ENCODE measurements around the gene ZNF513.

The ZNF513 gene

DNA sequence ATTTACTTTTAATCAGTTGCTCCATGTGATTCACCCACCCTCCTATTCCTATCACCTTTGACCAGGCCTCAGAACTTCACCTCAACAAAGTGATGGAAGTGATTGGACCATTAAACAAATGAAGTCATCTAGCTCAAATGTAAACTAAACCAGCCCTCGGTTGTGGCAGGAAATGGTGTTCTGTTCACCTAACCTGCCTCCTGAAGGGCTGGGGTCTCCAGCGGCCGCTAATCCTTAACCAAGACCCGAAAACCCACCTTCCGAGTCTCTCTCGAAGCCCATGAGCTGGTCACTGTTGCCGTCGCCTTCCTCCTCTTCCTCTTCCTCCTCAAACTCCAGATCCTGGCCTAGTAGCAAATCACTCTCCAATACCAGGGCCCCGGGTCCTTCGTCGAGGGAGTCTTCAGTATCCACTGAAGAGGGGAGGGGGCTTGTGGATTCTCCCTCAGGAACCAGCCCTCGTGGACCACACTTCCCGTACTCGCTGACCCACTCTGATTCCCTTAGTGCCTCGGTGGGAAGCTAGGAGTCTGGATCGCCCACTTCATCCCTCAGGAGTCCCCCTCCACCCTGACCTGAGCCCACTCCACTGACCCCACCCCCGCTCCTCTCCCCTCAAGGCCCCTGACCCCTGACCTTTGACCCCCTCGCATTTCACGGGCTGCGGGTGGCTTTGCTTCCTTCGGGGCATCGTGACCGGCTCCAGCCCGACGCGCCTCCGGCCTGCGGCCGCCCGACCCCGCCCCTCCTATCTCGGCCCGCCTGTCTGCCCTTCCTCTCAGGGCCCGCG lies 503 bp downstream of the ZNF513 start:
- no peak for DNase-seq

DNA sequence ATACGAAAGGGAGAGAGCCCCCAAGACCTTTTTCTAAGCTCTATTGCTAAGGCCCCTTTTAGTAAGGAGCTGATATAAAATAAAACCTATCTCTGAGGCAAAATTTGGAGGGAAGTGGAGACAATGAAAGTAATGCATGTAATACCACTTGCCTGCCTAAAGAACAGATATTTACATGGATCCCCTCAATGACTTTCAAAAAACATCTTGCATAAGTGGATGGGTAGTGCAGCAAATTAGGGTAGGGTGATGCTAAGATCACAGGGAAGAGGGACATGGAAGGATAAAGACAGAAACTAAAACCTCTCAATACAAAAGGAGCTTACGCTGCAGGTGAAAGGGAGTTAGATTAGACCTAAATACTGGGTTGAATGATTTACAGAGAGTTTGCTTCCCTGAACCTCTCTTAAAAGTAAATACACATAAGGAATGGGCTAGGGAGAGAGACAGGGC lies 1.1 kb downstream of the ZNF513 start:
- DNase-seq, result no peak

DNA sequence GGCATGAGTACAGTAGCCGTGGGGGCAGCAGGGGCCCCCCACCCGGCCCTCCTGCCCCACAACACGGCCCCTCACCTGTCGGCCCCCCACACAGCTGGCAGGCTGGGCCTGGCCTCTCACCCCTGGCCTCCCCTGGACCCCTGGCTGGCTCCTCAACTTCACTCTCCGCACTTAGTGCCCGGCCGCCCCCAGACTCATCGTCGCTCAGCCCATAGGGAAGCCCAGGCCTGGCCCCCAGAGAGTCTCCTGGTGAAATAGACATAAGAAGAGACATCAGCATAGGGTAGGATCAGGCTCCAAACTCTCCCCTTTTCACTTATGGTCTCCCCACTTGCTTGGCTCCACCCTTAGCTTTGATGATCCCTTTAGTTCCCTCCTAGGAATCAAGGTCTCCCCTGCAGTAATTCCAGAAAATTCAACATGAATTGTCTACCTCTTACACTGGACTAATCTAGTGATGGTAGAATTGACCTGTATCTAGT lies 1.7 kb downstream of the ZNF513 start:
- DNase-seq, result no peak

DNA sequence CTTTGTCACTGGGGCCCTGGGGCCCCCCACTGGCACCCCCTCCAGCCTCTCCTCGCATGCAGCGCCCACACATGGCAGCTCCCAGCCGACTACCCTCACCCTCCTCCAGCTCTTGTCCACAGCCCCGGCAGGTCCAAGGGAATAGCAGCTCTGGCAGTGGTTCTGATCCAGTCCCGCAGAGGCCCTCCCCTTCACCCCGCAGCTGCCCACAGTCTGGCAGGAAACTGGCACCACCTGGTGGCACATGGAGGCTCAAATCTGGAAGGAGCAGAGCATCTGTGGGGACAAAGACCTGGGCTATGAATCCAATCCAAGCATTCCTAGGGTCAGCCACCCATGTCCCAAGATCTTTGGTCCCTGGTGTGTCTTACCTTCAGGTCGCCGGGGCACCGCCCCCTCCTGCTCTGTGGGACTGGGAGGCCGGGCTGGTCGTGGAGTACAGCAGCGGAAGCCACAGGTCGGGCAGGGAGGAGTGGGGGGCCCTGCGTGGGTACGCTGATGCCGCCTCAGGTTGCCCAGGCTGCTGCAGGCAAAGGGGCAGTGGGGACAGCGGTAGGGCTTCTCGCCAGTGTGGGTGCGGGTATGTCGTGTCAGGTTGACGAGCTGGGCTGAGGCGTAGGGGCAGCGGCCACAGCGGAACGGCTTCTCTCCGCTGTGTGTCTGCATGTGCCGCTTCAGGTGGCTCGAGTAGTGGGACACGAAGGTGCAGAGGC lies 2.3 kb downstream of the ZNF513 start:
- no peak for DNase-seq

DNA sequence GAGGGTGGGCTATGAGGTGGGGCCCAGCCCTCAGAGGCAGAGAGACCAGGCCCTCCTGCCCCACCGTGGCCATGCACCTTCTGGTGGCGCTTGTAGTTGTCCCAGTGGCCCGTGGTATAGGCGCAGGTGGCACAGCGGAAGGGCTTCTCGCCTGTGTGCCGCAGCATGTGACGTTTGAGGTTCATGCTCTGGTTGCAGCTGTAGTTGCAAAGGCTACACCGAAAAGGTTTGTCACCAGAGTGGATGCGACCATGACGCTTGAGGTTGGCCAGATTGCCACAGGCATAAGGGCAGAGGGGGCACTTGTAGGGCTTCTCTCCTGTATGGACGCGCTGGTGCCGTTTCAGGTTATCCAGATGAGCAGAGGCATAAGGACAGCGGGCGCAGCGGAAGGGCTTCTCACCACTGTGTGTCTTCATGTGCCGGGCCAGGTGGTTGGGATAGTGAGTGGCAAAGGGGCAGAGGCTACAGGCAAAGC lies 2.9 kb downstream of the ZNF513 start:
- DNase-seq, result no peak

DNA sequence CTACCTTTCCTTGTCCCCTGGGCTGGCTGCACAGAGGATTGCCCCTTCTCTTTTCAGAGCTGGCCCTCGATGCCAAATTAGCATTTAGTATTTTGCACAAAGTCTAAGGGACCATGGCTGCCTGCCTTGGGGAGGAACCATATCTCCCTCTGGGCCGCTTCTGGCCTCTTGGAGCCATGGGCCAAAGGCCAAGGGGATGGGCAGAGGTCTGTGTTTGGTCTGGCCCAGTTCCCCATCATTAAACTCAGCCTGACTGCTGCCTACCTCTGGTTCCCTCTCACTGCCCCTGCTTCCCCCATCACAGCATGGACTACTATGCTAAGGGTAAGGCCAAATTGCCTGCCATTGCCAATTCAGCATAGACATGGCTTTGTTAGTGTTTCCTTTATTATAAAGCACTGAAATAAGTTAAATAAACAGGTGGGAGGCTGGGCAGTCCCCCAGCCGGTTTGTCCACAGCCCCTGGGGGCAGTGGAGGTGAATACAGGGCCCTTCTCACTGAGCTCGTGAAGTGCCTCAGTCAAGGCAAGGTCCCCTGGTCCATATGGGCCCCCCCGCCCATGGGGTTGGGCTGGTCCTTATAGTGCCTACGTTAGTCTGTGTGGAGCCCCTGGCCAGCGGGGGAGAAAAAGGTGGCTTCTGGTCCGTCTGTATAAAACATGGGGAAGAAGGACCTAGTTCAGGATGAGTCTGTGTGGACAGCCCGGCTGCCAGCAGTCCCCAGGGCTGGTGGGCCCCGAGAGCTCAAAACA lies 3.5 kb downstream of the ZNF513 start:
- no peak for DNase-seq

DNA sequence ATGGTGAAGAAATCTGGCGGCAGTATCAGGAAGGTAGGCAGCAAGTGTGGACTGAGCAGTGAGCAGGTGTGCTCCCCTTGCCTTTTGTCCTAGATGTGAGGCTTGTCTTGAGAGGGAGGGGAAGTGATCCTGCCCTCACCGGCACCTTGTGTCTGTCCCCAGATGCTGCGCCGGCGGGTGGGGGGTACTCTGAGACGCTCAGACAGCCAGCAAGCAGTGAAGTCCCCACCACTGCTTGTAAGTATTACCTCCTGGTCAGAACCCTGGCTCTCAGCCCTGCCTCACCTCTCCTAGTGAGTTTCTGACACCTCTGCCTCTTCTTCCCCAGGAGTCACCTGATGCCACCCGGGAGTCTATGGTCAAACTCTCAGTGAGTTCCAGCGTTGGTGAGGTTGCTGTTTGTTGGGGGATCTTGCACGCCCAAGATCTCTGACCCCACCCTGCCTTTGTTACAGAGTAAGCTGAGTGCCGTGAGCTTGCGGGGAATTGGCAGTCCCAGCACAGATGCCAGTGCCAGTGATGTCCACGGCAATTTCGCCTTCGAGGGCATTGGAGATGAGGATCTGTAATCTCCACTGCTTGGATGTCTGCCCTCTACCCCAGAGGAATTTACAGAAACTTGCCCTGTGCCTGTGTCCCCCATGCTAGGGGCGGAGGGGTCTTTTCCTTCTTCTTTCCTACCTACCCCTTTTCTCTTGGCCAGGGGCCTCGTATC lies 4.2 kb downstream of the ZNF513 start:
- no peak for DNase-seq

DNA sequence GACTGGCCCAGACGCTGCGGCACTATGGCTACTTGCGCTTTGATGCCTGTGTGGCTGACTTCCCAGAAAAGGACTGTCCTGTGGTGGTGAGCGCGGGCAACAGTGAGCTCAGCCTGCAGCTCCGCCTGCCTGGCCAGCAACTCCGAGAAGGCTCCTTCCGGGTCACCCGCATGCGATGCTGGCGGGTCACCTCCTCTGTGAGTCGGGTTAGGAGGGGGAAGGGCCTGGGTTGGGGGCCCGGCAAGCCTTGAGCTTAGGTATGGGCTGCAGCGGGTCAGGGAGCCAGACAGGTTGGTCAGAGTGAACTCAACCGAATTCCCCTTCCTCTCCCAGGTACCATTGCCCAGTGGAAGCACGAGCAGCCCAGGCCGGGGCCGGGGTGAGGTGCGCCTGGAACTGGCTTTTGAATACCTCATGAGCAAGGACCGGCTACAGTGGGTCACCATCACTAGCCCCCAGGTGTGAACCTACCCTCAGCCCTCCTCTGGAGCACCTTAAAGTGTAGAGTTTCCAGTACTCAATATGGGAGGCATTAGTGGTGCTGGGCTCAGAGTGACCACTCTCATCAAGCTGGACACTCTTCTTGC lies 4.9 kb downstream of the ZNF513 start:
- no peak for DNase-seq

DNA sequence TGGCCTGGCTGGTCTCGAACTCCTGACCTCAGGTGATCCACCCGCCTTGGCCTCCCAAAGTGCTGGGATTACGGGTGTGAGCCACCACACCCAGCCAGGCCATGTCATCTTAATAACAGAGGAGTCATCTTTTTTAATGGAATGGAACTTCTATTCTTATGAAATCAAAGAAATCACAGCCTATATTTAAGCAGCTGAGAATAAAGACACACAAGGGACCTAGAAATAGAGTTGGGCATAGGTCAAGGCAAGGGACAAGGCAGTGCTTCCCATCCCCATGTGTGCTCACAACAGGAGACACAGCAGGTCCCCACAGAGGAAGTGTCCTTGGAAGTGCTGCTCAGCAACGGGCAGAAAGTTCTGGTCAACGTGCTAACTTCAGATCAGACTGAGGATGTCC lies 7.0 kb downstream of the ZNF513 start:
- DNase-seq, result no peak

DNA sequence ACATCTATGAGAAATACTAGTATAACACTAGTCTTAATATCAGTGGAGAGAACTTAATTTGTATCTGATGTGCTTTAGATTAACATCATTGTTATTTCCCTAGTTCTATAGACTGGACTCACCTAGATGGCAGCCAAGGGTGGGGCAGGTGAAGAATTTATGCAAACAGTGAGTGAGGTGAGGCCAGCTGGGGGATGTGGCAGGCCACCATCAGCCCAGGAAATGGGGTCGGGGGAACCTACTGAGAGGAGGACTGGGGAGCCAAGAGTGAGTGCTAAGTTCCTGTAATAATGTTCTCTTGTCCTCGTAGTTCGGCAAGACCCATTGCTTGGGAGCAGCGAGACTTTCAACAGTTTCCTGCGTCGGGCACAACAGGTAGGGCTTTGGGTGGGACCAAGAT lies 7.6 kb downstream of the ZNF513 start:
- DNase-seq, result no peak

DNA sequence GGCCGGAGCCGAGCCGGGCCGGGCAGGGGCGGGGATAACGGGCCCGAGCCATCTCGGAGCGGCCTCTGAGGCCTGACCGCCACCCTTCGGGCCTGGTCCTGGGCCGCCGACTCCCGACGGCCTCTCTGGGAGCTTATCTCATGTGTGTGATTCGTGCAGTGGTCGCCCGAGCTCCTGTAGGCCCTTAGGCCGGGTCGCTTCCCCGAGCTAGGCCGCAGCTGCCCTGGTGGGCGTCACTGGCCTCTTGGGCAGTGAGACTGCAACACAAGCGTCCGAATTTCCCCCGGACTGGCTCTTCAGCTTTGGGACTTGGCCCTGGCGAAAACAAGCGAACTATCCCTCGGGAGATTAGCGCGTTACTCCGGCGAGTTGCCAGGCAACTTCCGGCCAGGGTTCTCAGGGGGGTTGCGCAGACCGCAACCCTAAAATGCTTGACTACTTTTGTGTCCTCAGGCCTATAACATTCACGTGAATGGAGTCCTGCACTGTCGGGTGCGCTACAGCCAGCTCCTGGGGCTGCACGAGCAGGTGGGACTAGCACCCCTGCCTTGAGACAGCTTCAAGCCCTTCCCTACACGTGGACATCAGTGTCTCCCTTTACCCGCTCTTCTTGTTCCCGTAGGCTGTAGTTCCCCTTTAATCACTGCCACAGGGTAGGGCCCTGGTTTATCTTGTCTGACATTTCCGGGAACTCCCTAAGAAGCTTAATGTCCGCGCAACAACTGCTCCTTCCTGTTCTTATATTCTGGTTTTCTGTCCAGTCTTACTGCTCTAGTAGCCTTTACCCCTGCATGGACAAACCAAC lies 9.5 kb downstream of the ZNF513 start:
- no peak for DNase-seq

DNA sequence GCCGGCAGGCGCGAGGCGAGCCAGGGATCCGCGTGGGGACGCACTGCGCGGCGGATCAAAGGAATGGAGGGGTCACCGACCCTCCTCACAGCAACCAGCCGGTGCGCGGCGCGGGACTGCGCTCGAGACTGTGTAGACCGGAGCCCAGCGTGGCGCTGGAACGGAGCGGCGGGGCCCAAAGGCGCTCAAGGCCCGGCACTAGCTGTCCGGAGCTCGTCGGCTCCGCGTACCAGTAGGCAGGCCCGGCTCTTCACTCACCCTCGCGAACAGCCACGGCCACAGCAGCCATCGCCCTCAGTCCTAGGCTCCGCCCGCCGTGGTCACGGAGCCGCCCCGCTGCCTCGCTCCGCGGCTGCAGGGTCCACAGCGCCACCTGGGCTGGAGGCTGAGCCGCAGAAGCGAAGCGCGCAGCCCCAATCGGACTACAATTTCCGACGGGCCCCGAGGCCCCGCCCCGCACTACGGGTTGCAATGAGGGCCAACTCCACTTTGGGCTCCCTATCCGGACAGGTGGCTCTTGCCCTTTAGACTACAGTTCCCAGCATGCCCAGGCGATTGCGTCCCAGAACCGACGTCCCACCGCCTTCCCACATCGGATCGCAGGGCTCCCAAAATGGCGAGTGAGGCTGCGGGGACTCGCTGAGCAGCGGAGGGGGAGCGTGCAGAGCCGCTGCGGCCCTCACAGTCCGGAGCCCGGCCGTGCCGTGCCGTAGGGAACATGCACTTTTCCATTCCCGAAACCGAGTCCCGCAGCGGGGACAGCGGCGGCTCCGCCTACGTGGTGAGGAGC lies 10.3 kb downstream of the ZNF513 start, which contains the start of the genes EIF2B4 and SNX17:
EIF2B4 (minus strand) TSS at position 313 of the 790 bp plus-strand sequence; CDS start at position 289, 24 bp downstream.
SNX17 (plus strand) TSS at position 591 of the 790 bp plus-strand sequence; CDS start at position 719, 128 bp downstream.
- peak; percentile 98 for DNase-seq

DNA sequence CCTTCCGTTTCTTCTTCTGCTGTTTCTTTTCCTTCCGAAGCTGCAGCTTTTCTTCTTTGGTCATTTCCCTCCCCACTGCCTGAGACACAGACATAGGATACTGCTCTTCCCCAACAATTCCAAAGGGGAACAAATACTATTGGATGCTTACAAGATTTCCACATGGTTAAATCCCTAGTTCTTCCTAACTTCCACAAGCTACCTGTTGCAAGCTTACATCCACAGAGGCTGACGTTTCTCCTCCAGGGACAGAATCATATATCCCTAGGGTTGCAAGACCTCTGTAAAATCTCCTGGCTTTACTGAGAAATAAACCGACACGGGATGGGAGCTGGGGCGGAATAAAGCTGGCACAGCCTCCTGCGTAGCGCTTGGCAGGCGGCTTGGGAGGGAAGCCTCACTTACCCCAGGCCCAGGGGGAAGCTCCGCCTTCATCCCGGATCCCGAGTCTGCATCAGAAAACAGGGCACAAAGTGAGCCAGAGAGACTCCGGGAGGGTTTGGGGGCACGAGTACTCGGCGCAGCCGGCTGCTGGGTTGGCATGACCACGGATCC lies 11.0 kb downstream of the ZNF513 start:
- DNase-seq, result peak; percentile 28

DNA sequence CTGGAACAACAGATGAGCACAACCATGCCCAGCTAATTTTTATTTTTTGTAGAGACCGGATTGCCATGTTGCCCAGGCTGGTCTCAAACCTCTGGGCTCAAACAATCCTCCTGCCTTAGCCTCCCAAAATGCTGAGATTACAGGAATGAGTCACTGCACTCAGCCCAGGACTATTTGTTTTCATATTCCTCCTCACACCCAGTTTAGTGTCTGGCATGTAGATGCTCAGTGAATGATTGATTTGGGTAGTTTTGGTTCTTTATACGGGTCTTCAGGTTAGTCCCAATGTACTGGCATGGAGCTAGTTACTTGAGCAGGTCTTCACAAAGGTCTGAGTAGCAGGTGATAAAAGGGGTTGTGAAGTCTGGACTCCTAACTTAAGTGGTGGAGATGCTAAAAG lies 16.6 kb downstream of the ZNF513 start:
- no peak for DNase-seq

DNA sequence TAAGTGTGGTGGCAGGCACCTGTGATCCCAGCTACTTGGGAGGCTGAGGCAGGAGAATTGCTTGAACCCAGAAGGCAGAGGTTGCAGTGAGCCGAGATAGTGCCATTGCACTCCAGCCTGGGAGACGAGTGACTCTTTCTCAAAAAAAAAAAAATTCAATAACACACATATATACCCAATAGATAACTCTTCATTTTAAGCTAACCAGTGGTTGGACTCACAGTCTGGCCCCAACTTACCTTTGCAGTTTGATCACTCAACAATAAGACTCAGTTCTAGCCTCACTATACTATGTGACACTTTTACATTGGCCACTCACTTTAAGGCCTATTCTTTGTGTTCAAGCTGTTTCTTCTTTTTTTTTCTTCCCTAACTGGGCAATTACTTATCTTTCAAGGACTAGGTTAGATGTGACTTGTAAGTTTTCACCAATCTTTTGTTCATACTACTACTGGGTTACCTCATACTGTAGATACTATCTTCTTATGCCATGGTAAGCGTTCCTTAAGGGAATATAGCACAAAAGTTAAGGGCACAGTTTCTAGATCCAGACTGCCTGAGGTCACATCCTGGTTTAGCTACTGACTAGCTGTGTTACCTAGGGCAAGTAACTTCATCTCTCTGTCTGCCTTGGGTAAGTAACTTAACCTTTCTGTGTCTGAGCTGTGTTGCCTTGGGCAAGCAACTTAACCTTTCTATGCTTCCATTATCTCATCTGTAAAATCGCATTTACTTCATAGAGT lies 17.7 kb downstream of the ZNF513 start:
- no peak for DNase-seq

DNA sequence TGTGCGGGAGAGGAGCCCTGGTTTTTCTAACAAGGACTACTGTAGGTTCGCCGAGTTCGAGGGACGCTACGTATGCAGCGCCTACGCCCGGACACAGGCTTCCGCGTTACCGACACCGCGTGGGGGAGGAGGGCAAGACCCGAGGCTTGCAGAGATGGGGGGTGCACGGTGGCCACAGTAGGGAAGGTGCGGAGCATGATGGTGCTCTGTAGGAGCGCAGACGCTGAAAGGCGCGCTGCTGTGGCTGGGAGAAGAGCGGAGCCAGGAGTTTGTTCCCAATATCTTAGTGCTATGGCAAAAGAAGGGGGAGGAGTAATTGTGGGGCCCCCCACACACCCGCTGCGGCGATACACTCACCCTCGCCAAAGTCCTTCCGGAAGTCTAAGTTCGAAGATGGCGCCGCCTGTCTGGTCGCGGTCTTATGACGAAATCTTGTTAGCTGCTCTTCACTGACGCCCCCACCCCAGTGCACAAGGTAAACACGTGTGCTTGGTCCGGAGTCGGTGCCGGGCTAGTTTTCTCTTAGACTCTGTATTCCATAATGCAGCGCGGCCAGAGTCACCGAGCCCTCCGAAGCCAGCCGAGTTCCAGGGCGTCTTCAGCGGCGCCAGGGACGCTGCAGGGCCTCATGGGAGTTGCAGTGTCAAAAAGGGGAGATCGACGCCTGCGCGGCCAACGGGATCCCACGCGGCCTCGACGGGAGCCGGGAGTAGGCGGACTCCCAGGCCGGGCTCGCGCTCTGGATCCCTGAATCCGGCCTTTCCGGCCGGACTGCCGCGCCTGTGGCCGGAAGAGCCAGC lies 24.0 kb downstream of the ZNF513 start, which contains the start of gene GTF3C2:
GTF3C2 (minus strand) TSS at position 383 of the 800 bp plus-strand sequence. CDS start 13,210 bp downstream, outside the sequence.
- DNase-seq, result peak; percentile 96

DNA sequence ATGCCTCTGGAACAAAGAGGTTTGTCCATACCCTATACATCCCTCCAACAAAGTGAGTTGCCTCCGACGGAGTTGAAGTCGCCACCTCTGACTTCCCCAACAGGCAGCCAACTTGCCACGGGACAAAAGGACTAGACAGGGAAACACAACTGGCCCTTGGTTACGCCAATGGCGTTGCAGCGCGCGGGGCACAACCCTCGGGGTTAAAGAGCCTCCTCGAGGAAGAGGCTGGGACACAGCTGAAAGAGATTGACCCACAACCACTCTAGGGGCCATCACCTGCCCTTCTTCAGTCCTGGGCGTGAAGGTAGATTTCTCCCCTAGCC lies 24.5 kb downstream of the ZNF513 start:
- no peak for DNase-seq

DNA sequence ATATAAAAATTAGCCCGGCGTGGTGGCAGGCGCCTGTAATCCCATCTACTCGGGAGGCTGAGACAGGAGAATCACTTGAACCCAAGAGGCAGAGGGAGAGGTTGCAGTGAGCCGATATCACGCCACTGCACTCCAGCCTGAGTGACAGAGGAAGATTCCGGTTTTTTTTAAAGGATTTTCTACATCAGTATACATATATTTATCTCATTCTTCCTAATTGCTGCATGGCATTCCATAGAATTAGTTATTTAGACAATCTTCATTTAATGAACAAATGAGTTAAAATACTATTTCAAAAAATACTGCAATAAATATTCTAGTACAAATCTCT lies 26.0 kb downstream of the ZNF513 start:
- DNase-seq, result no peak

Data from NCI-H446 treated with DMSO at 0.1 percent for 48 hours (cell line).